ENCODE results near the gene FHIP2A.
"Not testable (repeated sequence)": the region's sequence is repeated elsewhere in the genome, so short reads cannot be mapped to it uniquely, and the experiment has no call there.

FHIP2A gene

DNA sequence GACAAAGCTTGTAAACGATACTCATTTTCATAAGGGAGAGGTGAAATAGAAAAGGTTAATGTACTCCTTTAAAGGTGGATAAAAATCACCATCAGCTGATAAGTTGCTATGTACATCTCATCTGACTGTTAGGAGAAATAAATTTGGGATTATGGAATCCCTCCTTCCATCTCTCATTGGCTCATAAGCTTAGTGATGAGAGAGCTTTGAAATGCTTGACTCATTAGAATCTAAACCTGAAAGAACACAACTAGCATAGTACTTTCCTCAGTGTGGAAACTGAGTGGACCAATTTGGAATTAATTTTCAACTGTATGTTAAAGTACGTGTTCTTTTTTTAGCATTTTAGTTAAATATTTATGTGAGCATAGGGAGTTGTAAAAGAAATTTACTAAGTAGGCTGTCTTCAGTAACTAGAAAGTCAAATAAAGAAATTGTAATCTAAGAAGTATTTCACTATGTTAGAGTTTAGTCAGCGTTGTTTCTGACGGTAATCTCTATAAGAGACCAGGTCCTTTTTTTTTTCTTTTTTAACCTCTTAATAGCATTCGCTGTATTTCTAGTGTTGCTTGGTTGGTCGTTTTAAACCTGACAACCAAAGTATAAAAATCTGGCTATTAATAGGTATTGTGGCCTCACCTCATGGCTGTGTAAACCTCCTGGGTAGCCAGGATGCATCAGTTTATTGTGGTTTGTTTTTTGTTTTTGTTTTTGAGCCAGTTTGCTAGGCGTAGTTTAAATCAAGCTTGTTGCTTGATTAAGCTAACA, 34.4 kb downstream of the FHIP2A start:
- H3K4ac ChIP-seq (ENCODE audit: low read depth in 1 of 2, low read length in 2 of 2): no peak overlapping the region
- H2BK120ac ChIP-seq (ENCODE audit: low read depth, low read length): no peak overlapping the region
- WGBS: 49% methylated on average over 5 of the region's 7 CpGs
- H2BK12ac ChIP-seq (ENCODE audit: low read length in 2 of 2): no peak overlapping the region
- DNase-seq: peak; percentile 36
- no peaks in the 10 kb centered on the region for H3K9me3 ChIP-seq (ENCODE audit: control insufficient read depth, low read length)
- H2BK15ac ChIP-seq (ENCODE audit: low read depth, poor library complexity, severe bottlenecking): no peak overlapping the region
- no peak overlapping the region for H4K8ac ChIP-seq (ENCODE audit: low read length)
- H3K23ac ChIP-seq (ENCODE audit: low read length in 2 of 2): no peak overlapping the region
- H3K79me1 ChIP-seq (replicated peaks; ENCODE audit: low read length, poor library complexity, severe bottlenecking): peaks cover 5% of the 10 kb centered on the region
- H2BK5ac ChIP-seq (ENCODE audit: low read depth, low read length, poor library complexity, severe bottlenecking): peak overlapping the region; percentile 57
- no peak overlapping the region for H3K14ac ChIP-seq (ENCODE audit: low read length in 2 of 2)
- peak overlapping the region; percentile 77 for H3K9ac ChIP-seq (ENCODE audit: low read length)
- H2AK5ac ChIP-seq (ENCODE audit: low read length, severe bottlenecking): peak overlapping the region; percentile 87
- no peaks in the 10 kb centered on the region for H3K27me3 ChIP-seq (ENCODE audit: control insufficient read depth in 1 of 2, insufficient read depth in 1 of 2, low read length in 2 of 2)
- peak overlapping the region; percentile 29 for H3K4me2 ChIP-seq (ENCODE audit: low read length, poor library complexity, severe bottlenecking)
- H3K4me1 ChIP-seq (ENCODE audit: control insufficient read depth, insufficient read depth, low read depth, low read length): peaks cover 4% of the 10 kb centered on the region
- no peak overlapping the region for H3K4me3 ChIP-seq (ENCODE audit: insufficient read depth in 1 of 2, low read depth in 1 of 2, low read length in 2 of 2)
- H3K36me3 ChIP-seq (ENCODE audit: control insufficient read depth in 1 of 2, insufficient read depth in 2 of 2, low read depth in 1 of 2, low read length in 2 of 2): peaks cover 4 to 88% of the 10 kb centered on the region in 2 experiments
- H3K18ac ChIP-seq (ENCODE audit: low read depth in 1 of 2, low read length in 2 of 2): no peak overlapping the region
- no peak overlapping the region for H2AFZ ChIP-seq (ENCODE audit: low read depth, low read length)
- no peak overlapping the region for H4K91ac ChIP-seq (ENCODE audit: low read length)
- H3K27ac ChIP-seq (ENCODE audit: low read length, poor library complexity, severe bottlenecking): peak overlapping the region; percentile 100

DNA sequence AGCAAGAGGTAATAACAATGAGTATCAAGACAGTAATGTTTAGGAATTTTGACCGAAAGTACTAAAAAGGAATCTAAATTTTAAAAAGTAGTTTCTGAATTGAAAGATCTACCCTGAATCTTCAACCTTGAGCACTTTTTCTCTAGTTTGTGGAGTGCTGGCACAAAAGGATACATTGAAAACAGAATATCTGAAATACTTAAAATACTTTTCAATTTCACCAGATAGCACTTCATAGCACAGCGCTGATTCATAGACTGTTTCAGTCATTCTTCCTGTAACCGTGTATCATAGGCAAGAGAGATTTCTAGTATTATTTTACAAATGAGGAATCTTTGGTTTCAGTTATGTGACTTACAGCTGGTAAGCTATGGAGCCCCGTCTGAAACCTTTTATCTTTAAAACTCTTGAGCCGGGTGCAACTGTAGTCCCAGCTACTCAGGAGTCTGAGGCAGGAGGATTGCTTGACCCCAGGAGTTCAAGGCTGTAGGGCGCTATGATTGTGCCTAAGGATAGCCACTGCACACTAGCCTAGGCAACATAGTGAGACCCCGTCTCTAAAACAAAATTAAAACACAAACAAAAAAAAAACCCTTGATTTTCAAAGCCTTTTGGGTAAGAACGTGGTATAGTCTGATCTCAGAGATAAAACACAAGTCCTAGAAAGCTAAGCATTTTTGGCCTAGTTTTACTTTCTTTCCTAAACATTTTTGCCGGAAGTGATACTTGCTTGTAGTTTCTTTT, 35.1 kb downstream of the FHIP2A start:
- Histone ChIP-seq H3K4me3 (ENCODE audit: insufficient read depth in 1 of 2, low read depth in 1 of 2, low read length in 2 of 2) (no peak overlapping the region), H2AK5ac (ENCODE audit: low read length, severe bottlenecking) (peak overlapping the region; percentile 27), H3K4ac (ENCODE audit: low read depth in 1 of 2, low read length in 2 of 2) (peak overlapping the region in 1 of 2 experiments; percentile 28), H2AFZ (ENCODE audit: low read depth, low read length) (no peak overlapping the region), H3K27me3 (ENCODE audit: control insufficient read depth in 1 of 2, insufficient read depth in 1 of 2, low read length in 2 of 2) (no peaks in the 10 kb centered on the region), H2BK120ac (ENCODE audit: low read depth, low read length) (no peak overlapping the region), H4K8ac (ENCODE audit: low read length) (no peak overlapping the region), H3K9ac (ENCODE audit: low read length) (peak overlapping the region; percentile 77), H3K79me1 (replicated peaks; ENCODE audit: low read length, poor library complexity, severe bottlenecking) (peaks cover 5% of the 10 kb centered on the region), H2BK5ac (ENCODE audit: low read depth, low read length, poor library complexity, severe bottlenecking) (peak overlapping the region; percentile 86), H3K23ac (ENCODE audit: low read length in 2 of 2) (no peak overlapping the region), H3K36me3 (ENCODE audit: control insufficient read depth in 1 of 2, insufficient read depth in 2 of 2, low read depth in 1 of 2, low read length in 2 of 2) (peaks cover 3 to 89% of the 10 kb centered on the region in 2 experiments), H3K4me2 (ENCODE audit: low read length, poor library complexity, severe bottlenecking) (peak overlapping the region; percentile 45), H2BK15ac (ENCODE audit: low read depth, poor library complexity, severe bottlenecking) (no peak overlapping the region), H2BK12ac (ENCODE audit: low read length in 2 of 2) (no peak overlapping the region), H3K14ac (ENCODE audit: low read length in 2 of 2) (no peak overlapping the region), H3K18ac (ENCODE audit: low read depth in 1 of 2, low read length in 2 of 2) (no peak overlapping the region), H4K91ac (ENCODE audit: low read length) (no peak overlapping the region), H3K9me3 (ENCODE audit: control insufficient read depth, low read length) (no peaks in the 10 kb centered on the region), H3K4me1 (ENCODE audit: control insufficient read depth, insufficient read depth, low read depth, low read length) (peaks cover 4% of the 10 kb centered on the region), H3K27ac (ENCODE audit: low read length, poor library complexity, severe bottlenecking) (peak overlapping the region; percentile 100)
- WGBS: 49% methylated on average over 5 of the region's 9 CpGs
- peak; percentile 64 for DNase-seq

DNA sequence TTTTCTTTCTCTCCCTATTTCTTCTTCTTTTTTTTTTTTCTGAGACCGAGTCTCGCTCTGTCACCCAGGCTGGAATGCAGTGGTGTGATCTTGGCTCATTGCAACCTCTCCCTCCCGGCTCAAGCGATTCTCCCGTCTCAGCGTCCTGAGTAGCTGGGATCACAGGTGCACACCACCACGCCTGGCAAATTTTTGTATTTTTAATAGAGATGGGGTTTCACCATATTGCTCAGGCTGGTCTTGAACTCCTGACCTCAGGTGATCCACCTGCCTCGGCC, 35.6 kb downstream of the FHIP2A start:
- Histone ChIP-seq H3K27ac (ENCODE audit: low read length, poor library complexity, severe bottlenecking) (peak overlapping the region; percentile 100), H3K36me3 (ENCODE audit: control insufficient read depth in 1 of 2, insufficient read depth in 2 of 2, low read depth in 1 of 2, low read length in 2 of 2) (peaks cover 3 to 89% of the 10 kb centered on the region in 2 experiments), H3K9ac (ENCODE audit: low read length) (peak overlapping the region; percentile 77)
- not testable (repeated sequence) for H4K8ac ChIP-seq (ENCODE audit: low read length); H3K9me3 ChIP-seq (ENCODE audit: control insufficient read depth, low read length); DNase-seq; H3K23ac ChIP-seq (ENCODE audit: low read length in 2 of 2); H2BK12ac ChIP-seq (ENCODE audit: low read length in 2 of 2); H3K4me2 ChIP-seq (ENCODE audit: low read length, poor library complexity, severe bottlenecking); H3K4me1 ChIP-seq (ENCODE audit: control insufficient read depth, insufficient read depth, low read depth, low read length); H2BK15ac ChIP-seq (ENCODE audit: low read depth, poor library complexity, severe bottlenecking); H3K18ac ChIP-seq (ENCODE audit: low read depth in 1 of 2, low read length in 2 of 2); H3K27me3 ChIP-seq (ENCODE audit: control insufficient read depth in 1 of 2, insufficient read depth in 1 of 2, low read length in 2 of 2); H4K91ac ChIP-seq (ENCODE audit: low read length); H2AFZ ChIP-seq (ENCODE audit: low read depth, low read length); H3K4me3 ChIP-seq (ENCODE audit: insufficient read depth in 1 of 2, low read depth in 1 of 2, low read length in 2 of 2); H2AK5ac ChIP-seq (ENCODE audit: low read length, severe bottlenecking); H3K4ac ChIP-seq (ENCODE audit: low read depth in 1 of 2, low read length in 2 of 2); H2BK120ac ChIP-seq (ENCODE audit: low read depth, low read length); H3K79me1 ChIP-seq (replicated peaks; ENCODE audit: low read length, poor library complexity, severe bottlenecking); H3K14ac ChIP-seq (ENCODE audit: low read length in 2 of 2); H2BK5ac ChIP-seq (ENCODE audit: low read depth, low read length, poor library complexity, severe bottlenecking)
- 78% methylated on average over 8 of the region's 8 CpGs for WGBS

DNA sequence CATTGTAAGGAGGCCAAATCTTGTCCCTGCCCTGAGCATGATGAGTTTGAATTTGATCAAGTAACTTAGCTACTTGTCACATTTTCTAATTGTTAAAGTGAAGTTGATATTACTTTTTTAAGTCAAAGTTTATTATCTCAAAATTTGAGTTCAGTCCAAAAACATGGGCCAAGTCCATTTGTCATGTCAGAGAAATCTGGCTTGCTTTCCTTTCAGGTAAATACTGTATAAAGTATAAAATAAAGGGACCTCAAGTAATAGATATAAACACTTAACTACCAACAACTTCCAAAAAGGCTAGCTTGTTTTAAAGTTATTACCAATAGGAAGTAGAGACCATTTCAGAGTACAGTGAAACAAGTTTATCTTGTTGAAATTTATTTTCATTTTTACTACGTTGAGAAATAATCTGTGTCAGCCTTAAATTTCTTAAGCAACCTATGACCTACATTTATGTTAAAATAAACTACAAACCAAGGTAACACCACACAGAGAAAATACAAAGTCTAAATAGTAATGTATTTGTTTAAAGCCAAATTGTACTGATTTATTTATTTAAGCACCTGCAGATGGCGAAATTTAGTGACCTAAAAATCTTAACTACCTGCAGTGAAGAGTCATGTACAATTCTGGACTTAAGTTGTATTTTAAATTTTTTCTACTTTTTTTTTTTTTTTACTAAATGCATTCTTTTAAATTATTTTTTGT, 36.5 kb downstream of the FHIP2A start:
- Histone ChIP-seq H3K27me3 (ENCODE audit: control insufficient read depth in 1 of 2, insufficient read depth in 1 of 2, low read length in 2 of 2) (no peaks in the 10 kb centered on the region), H3K18ac (ENCODE audit: low read depth in 1 of 2, low read length in 2 of 2) (no peak overlapping the region), H2BK12ac (ENCODE audit: low read length in 2 of 2) (no peak overlapping the region), H2BK120ac (ENCODE audit: low read depth, low read length) (no peak overlapping the region), H4K91ac (ENCODE audit: low read length) (no peak overlapping the region), H3K14ac (ENCODE audit: low read length in 2 of 2) (no peak overlapping the region), H3K4me2 (ENCODE audit: low read length, poor library complexity, severe bottlenecking) (no peak overlapping the region), H3K79me1 (replicated peaks; ENCODE audit: low read length, poor library complexity, severe bottlenecking) (peaks cover 9% of the 10 kb centered on the region), H3K23ac (ENCODE audit: low read length in 2 of 2) (no peak overlapping the region), H3K4me1 (ENCODE audit: control insufficient read depth, insufficient read depth, low read depth, low read length) (peaks cover 4% of the 10 kb centered on the region), H2BK15ac (ENCODE audit: low read depth, poor library complexity, severe bottlenecking) (no peak overlapping the region), H2BK5ac (ENCODE audit: low read depth, low read length, poor library complexity, severe bottlenecking) (no peak overlapping the region), H3K9ac (ENCODE audit: low read length) (peak overlapping the region; percentile 18), H3K9me3 (ENCODE audit: control insufficient read depth, low read length) (no peaks in the 10 kb centered on the region), H2AK5ac (ENCODE audit: low read length, severe bottlenecking) (no peak overlapping the region), H3K4me3 (ENCODE audit: insufficient read depth in 1 of 2, low read depth in 1 of 2, low read length in 2 of 2) (no peak overlapping the region), H3K36me3 (ENCODE audit: control insufficient read depth in 1 of 2, insufficient read depth in 2 of 2, low read depth in 1 of 2, low read length in 2 of 2) (peaks cover 3 to 89% of the 10 kb centered on the region in 2 experiments), H3K4ac (ENCODE audit: low read depth in 1 of 2, low read length in 2 of 2) (no peak overlapping the region), H4K8ac (ENCODE audit: low read length) (no peak overlapping the region), H2AFZ (ENCODE audit: low read depth, low read length) (no peak overlapping the region), H3K27ac (ENCODE audit: low read length, poor library complexity, severe bottlenecking) (peak overlapping the region; percentile 77)
- no peak for DNase-seq
- no CpG with 5 or more reads among the region's 2 CpGs for WGBS

Measured in mesenchymal stem cell (in vitro differentiated cells and primary cell).